Adrenal gland (tissue), 5 donors: ENCODE results near the gene KAT6B.

ENCODE experiments used
- POLR2A ChIP-seq, 2 donors: fragments of 450-650 bp; IDR thresholded peaks; one replicate each; pipeline ENCODE4 v1.6.1; 2017; ENCODE audit warnings: antibody characterized with exemption in 2 of 2, mild to moderate bottlenecking in 2 of 2, moderate library complexity in 1 of 2
- TF ChIP-seq, protein P1 (sequence below), 6 experiments: fragments of 450-650 bp in 4 of 6; fragments of 200-600 bp in 2 of 6; sonication (generic) in 1 of 6; IDR thresholded peaks; 1 replicate in 5 of 6; 2 replicates in 1 of 6; pipeline versions ENCODE4 v1.5.1 to v1.8.0; 2016 to 2021; ENCODE audit warnings: antibody characterized with exemption in 6 of 6, mild to moderate bottlenecking in 2 of 6, moderate library complexity in 1 of 6
- donor health status: DM: no; HTN: no; CAD: no.

DNA sequence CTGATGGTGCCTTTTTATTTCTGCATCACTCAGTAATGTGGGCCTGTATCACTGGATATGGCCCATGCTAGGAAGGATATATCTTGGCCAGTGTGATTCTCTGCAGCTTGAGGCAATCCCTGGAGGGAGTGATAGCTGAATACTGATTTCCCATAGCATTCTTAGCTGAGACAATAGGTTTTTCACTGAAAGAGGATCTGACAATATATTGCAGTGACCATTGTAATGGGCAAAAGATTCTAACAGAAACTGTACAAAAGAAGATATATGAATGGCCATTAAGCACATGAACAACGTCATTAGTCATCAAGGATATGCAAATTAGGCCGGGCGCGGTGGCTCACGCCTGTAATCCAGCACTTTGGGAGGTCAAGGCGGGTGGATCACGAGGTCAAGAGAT is 117.8 kb downstream of the KAT6B start:
- TF ChIP-seq, protein P1, sequence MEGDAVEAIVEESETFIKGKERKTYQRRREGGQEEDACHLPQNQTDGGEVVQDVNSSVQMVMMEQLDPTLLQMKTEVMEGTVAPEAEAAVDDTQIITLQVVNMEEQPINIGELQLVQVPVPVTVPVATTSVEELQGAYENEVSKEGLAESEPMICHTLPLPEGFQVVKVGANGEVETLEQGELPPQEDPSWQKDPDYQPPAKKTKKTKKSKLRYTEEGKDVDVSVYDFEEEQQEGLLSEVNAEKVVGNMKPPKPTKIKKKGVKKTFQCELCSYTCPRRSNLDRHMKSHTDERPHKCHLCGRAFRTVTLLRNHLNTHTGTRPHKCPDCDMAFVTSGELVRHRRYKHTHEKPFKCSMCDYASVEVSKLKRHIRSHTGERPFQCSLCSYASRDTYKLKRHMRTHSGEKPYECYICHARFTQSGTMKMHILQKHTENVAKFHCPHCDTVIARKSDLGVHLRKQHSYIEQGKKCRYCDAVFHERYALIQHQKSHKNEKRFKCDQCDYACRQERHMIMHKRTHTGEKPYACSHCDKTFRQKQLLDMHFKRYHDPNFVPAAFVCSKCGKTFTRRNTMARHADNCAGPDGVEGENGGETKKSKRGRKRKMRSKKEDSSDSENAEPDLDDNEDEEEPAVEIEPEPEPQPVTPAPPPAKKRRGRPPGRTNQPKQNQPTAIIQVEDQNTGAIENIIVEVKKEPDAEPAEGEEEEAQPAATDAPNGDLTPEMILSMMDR (IDR thresholded peaks at IDR 0.05), result no peak
- TF ChIP-seq POLR2A (IDR thresholded peaks at IDR 0.05), result no peak
